Measurements from ENCODE around the gene AKAP8. TPM values are rescaled to one million over a fixed set of nuclear protein-coding genes. Genes with fewer than 3 reads are reported as not detected.
A peak's percentile ranks its signal among the peaks of the same experiment; 100 is the strongest.

Gene AKAP8
- total and polyA plus RNA-seq, 2 of the 4 experiments (the other 2 are of a cell fraction): 12.2 to 13.4 TPM

- H4K8ac ChIP-seq (ENCODE audit: low read depth in 2 of 2, low read length in 2 of 2): peak overlapping the region; percentile 71 to 85; a peak in 3 of 4 replicates
- H3K23ac ChIP-seq (ENCODE audit: low read depth, low read length): peak overlapping the region; percentile 96
- no peaks in the 10 kb centered on the region for H3K9me3 ChIP-seq (ENCODE audit: control insufficient read depth, insufficient read depth, low read length)
- H3K79me1 ChIP-seq (ENCODE audit: low read depth in 1 of 2, low read length in 2 of 2): peaks cover 0 to 52% of the 10 kb centered on the region in 2 experiments
- peak overlapping the region; percentile 80 for H4K91ac ChIP-seq (ENCODE audit: insufficient read depth, low read depth, low read length)
- peak overlapping the region; percentile 96 for H3K4ac ChIP-seq (ENCODE audit: low read depth, low read length)
- peak overlapping the region; percentile 95 for H3K9ac ChIP-seq (ENCODE audit: low read depth, low read length)
- H3K14ac ChIP-seq (replicated peaks; ENCODE audit: low read depth, low read length): peak overlapping the region; percentile 92
- peaks cover 8% of the 10 kb centered on the region; the same call in 1 of the 2 replicates for H3K36me3 ChIP-seq (ENCODE audit: control insufficient read depth, insufficient read depth, low read length)
- dilution Hi-C loops (cut with HindIII; ENCODE audit: low sequenced_read_pairs, unreplicated experiment): no loop called here
- POLR2A ChIA-PET (ENCODE audit: unreplicated experiment): interaction anchor here (0.6 kb wide), 1 partner anchor 682 kb away, joined by 3 read pairs; no protein-coding TSS in a partner anchor
- BruUV-seq (replicated peaks): no TSS peak
- in situ Hi-C loops (cut with MboI; ENCODE audit: low sequenced_read_pairs): no loop called here
- H2BK120ac ChIP-seq (ENCODE audit: low read depth, low read length): peak overlapping the region; percentile 2; the same call in 1 of the 2 replicates
- H4K5ac ChIP-seq (ENCODE audit: low read depth, low read length): peak overlapping the region; percentile 39
- H3K4me1 ChIP-seq (ENCODE audit: control insufficient read depth, insufficient read depth, low read length): peaks cover 12% of the 10 kb centered on the region
- peak overlapping the region; percentile 98 for H2AFZ ChIP-seq (replicated peaks; ENCODE audit: low read length, poor library complexity)
- H3K4me2 ChIP-seq (ENCODE audit: low read depth, low read length): peak overlapping the region; percentile 85
- peak overlapping the region; percentile 96 for H3K27ac ChIP-seq (ENCODE audit: insufficient read depth, low read length)
- H3K18ac ChIP-seq (ENCODE audit: low read depth, low read length): peak overlapping the region; percentile 15; the same call in 1 of the 2 replicates
- no peak overlapping the region for H2BK15ac ChIP-seq (ENCODE audit: low read depth, low read length)
- no peak overlapping the region for H2BK20ac ChIP-seq (ENCODE audit: low read depth, low read length)
- H3K4me3 ChIP-seq (ENCODE audit: insufficient read depth, low read depth, low read length): peak overlapping the region; percentile 92
- H2AK9ac ChIP-seq (replicated peaks; ENCODE audit: low read depth, low read length, poor library complexity): peak overlapping the region; percentile 99
- peak overlapping the region; percentile 95 for H2BK5ac ChIP-seq (ENCODE audit: low read depth, low read length, poor library complexity, severe bottlenecking)
- ATAC-seq (ENCODE audit: low read depth) (peak; percentile 6), DNase-seq (peak; percentile 41)
- peaks cover 53% of the 10 kb centered on the region for H4K20me1 ChIP-seq (ENCODE audit: insufficient read depth, low read length)
- peak overlapping the region; percentile 87 for H2AK5ac ChIP-seq (ENCODE audit: low read depth, low read length)
- CTCF ChIA-PET: interaction anchor here (0.7 to 1.6 kb wide), 3 partner anchors 43 to 177 kb away, joined by 3 to 4 read pairs (median 3); no protein-coding TSS in a partner anchor
- intact Hi-C loops (cut with micrococcal nuclease): loop anchor here (1.0 to 10.0 kb wide), 6 partner anchors 40 to 274 kb away; partner anchors contain the start of genes AKAP8L and SYDE1
- TF ChIP-seq NFE2L2 (IDR thresholded peaks at IDR 0.05; ENCODE audit: low read depth, low read length) (no peak), MXI1 (IDR thresholded peaks at IDR 0.05; ENCODE audit: borderline replicate concordance, low read depth, low read length) (peak; percentile 90; the same call in 1 of the 2 replicates)
- peaks cover 7% of the 10 kb centered on the region for H3K9me1 ChIP-seq (ENCODE audit: insufficient read depth, low read length)
- H3K56ac ChIP-seq (ENCODE audit: extremely low read depth, insufficient read depth, low read length): peak overlapping the region; percentile 86
- WGBS, 2 experiments (ENCODE audit: extremely low coverage in 2 of 2, insufficient read length in 1 of 2): 0% methylated on average over 12 of the region's 22 CpGs; no CpG with 5 or more reads in 1 of the 2 experiments
- H3K27me3 ChIP-seq (ENCODE audit: control insufficient read depth, insufficient read depth, low read length): no peaks in the 10 kb centered on the region
Observed at GRCh38 chr19:15378534-15379082, 979 bp downstream of the AKAP8 start.

All from IMR-90 (cell line).